DOHH2 (cell line): ENCODE data around the gene CCNL2.

Experiments used
- CTCF ChIP-seq: fragments of 200-600 bp; sonication (generic); IDR thresholded peaks from one replicate; pipeline ENCODE4 v1.5.1; 2014; ENCODE audit warnings: antibody characterized with exemption, mild to moderate bottlenecking, low read depth, low read length; ENCODE audit not compliant: poor library complexity, severe bottlenecking
- EZH2phosphoT487 ChIP-seq: fragments of 200-600 bp; sonication (generic); IDR thresholded peaks from 2 replicates; pipeline ENCODE4 v1.6.1; 2017; ENCODE audit warnings: borderline replicate concordance, mild to moderate bottlenecking, antibody characterized with exemption, low read length, moderate library complexity, mixed read lengths

GRCh38 chr1:1373815-1374588 is 25.1 kb downstream of the CCNL2 start:
- TF ChIP-seq CTCF (no peak), EZH2phosphoT487 (no peak)
